ENCODE measurements around the gene VPREB3.
A peak's percentile ranks its signal among the peaks of the same experiment; 100 is the strongest.
"Not testable (repeated sequence)": the region's sequence is repeated elsewhere in the genome, so short reads cannot be mapped to it uniquely, and the experiment has no call there.

The VPREB3 gene

GRCh38 chr22:23763954-23764353 is 9.7 kb upstream of the VPREB3 start:
- no peak for DNase-seq

- peak; percentile 36 for DNase-seq
Observed at GRCh38 chr22:23763579-23763945, 9.3 kb upstream of the VPREB3 start.

GRCh38 chr22:23762842-23763578 is 8.8 kb upstream of the VPREB3 start, which contains the start of gene C22orf15:
TSS of gene C22orf15 (plus strand) at chr22:23762990. CDS start at chr22:23763307, 317 bp downstream.
- DNase-seq = no peak

GRCh38 chr22:23760056-23760455 is 5.8 kb upstream of the VPREB3 start:
- no peak for DNase-seq

GRCh38 chr22:23759566-23759965 is 5.3 kb upstream of the VPREB3 start:
- no peak for DNase-seq

GRCh38 chr22:23756891-23757290 is 2.7 kb upstream of the VPREB3 start:
- no peak for DNase-seq

- no peak for DNase-seq
Observed at GRCh38 chr22:23755711-23756110, 1.5 kb upstream of the VPREB3 start.

- no peak for DNase-seq
Observed at GRCh38 chr22:23754980-23755636, 883 bp upstream of the VPREB3 start.

GRCh38 chr22:23753385-23753784 is 840 bp downstream of the VPREB3 start:
- no peak for DNase-seq

- DNase-seq = no peak
Observed at GRCh38 chr22:23752750-23753149, 1.5 kb downstream of the VPREB3 start.

- no peak for DNase-seq
Observed at GRCh38 chr22:23752090-23752691, 2.0 kb downstream of the VPREB3 start.

- DNase-seq = no peak
Observed at GRCh38 chr22:23751441-23751996, 2.7 kb downstream of the VPREB3 start.

GRCh38 chr22:23750714-23751440 is 3.3 kb downstream of the VPREB3 start, which contains the start of gene ZNF70:
TSS of gene ZNF70 (minus strand) at chr22:23751112. CDS start at chr22:23745140, 5,972 bp downstream.
- peak; percentile 77 for DNase-seq

GRCh38 chr22:23750367-23750713 is 3.9 kb downstream of the VPREB3 start:
- no peak for DNase-seq

GRCh38 chr22:23749841-23750301 is 4.4 kb downstream of the VPREB3 start:
- no peak for DNase-seq

GRCh38 chr22:23745791-23746190 is 8.4 kb downstream of the VPREB3 start:
- no peak for DNase-seq

GRCh38 chr22:23744485-23744884 is 9.7 kb downstream of the VPREB3 start:
- DNase-seq = no peak

GRCh38 chr22:23744001-23744400 is 10.2 kb downstream of the VPREB3 start:
- DNase-seq = no peak

- DNase-seq = no peak
Observed at GRCh38 chr22:23743303-23743705, 10.9 kb downstream of the VPREB3 start.

GRCh38 chr22:23742505-23743264 is 11.5 kb downstream of the VPREB3 start:
- DNase-seq = no peak

- no peak for DNase-seq
Observed at GRCh38 chr22:23737696-23738095, 16.5 kb downstream of the VPREB3 start.

GRCh38 chr22:23728108-23728507 is 26.1 kb downstream of the VPREB3 start:
- DNase-seq = not testable (repeated sequence)

Measured in T-helper 9 cell (primary cell).